Measurements from ENCODE around the gene OSBPL1A.

DNA sequence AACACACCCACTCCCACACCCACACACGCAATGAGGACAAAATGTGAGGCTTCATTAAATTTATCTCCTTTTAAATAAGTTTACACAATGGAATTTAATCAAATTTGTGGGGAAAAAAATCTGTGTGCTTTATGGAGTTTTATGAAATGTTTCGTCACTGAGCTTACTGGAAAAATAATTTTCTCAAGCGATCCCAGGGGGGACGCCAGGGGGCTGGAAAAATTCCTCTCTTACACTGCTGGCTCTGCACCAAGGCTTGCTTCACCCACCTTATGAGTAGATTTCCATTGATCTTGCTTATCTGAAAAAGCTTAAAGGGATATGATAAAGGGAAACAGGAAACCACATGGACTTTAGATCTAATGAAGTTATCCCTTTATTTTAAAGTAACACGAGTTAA, 163.3 kb downstream of the OSBPL1A start:
- TF ChIP-seq, protein P1, sequence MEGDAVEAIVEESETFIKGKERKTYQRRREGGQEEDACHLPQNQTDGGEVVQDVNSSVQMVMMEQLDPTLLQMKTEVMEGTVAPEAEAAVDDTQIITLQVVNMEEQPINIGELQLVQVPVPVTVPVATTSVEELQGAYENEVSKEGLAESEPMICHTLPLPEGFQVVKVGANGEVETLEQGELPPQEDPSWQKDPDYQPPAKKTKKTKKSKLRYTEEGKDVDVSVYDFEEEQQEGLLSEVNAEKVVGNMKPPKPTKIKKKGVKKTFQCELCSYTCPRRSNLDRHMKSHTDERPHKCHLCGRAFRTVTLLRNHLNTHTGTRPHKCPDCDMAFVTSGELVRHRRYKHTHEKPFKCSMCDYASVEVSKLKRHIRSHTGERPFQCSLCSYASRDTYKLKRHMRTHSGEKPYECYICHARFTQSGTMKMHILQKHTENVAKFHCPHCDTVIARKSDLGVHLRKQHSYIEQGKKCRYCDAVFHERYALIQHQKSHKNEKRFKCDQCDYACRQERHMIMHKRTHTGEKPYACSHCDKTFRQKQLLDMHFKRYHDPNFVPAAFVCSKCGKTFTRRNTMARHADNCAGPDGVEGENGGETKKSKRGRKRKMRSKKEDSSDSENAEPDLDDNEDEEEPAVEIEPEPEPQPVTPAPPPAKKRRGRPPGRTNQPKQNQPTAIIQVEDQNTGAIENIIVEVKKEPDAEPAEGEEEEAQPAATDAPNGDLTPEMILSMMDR (IDR thresholded peaks at IDR 0.05), result no peak
- TF ChIP-seq POLR2AphosphoS5 (IDR thresholded peaks at IDR 0.05), result no peak

Measured in transverse colon (tissue), 4 donors.